Panc1 (cell line): ENCODE data around the gene CDH13. TPM values are rescaled to one million over a fixed set of nuclear protein-coding genes. Genes with fewer than 3 reads are reported as not detected.

Experiments used
- ATAC-seq: fragments of 200-7000 bp; cut with Tn5 transposase; 2 replicates; pipeline ENCODE4 v1.9.1; 2020; ENCODE audit warnings: mild to moderate bottlenecking, moderate library complexity
- BruUV-seq: library from RNA; stranded (reverse); fragments of 400-500 nt; replicated peaks from 2 replicates; lab custom pipeline; 2021; lab: Mats Ljungman, UMichigan
- CTCF ChIA-PET: fragments of 300-600 bp; sonication (Branson Sonifier 250); formaldehyde crosslinking; loops from one replicate; lab custom pipeline; 2022; ENCODE audit warnings: antibody characterized with exemption; lab: Charles Lee
- POLR2A ChIA-PET: fragments of 300-600 bp; sonication (Branson Sonifier 250); formaldehyde crosslinking; loops from one replicate; lab custom pipeline; 2022; ENCODE audit warnings: antibody characterized with exemption; lab: Charles Lee
- DNase-seq: peaks from one replicate; pipeline ENCODE4 v3.0.0-alpha.2; 2010; ENCODE audit warnings: low read depth, low spot score
- H3K27ac ChIP-seq: 2 replicates; pipeline ENCODE4 v1.5.1; 2011; ENCODE audit warnings: mild to moderate bottlenecking, low read length, inconsistent platforms
- H3K27me3 ChIP-seq: fragments of 200-500 bp; sonication (Bioruptor generic); 2 replicates; pipeline ENCODE4 v1.6.0; 2014; ENCODE audit warnings: low read length, inconsistent platforms; ENCODE audit not compliant: control insufficient read depth, insufficient read depth
- H3K36me3 ChIP-seq: fragments of 200-500 bp; sonication (Bioruptor generic); 2 replicates; pipeline ENCODE4 v1.5.1; 2014; ENCODE audit warnings: inconsistent platforms, mild to moderate bottlenecking, low read length, moderate library complexity; ENCODE audit not compliant: control insufficient read depth, insufficient read depth
- H3K4me1 ChIP-seq: 2 replicates; pipeline ENCODE4 v1.5.1; 2011; ENCODE audit warnings: inconsistent platforms, mild to moderate bottlenecking, low read length, moderate library complexity; ENCODE audit not compliant: control insufficient read depth, insufficient read depth
- H3K4me3 ChIP-seq, 2 experiments: 2 replicates each; pipeline ENCODE4 v1.5.1; 2011 to 2012; ENCODE audit warnings: low read depth in 2 of 2, low read length in 2 of 2, mild to moderate bottlenecking in 2 of 2, inconsistent platforms in 1 of 2, moderate library complexity in 1 of 2
- H3K9me3 ChIP-seq: fragments of 200-500 bp; sonication (Bioruptor generic); 2 replicates; pipeline ENCODE4 v1.5.1; 2014; ENCODE audit warnings: low read depth, mild to moderate bottlenecking, inconsistent platforms, low read length, moderate library complexity; ENCODE audit not compliant: control insufficient read depth, insufficient read depth
- POLR2AphosphoS5 ChIP-seq: IDR thresholded peaks from 2 replicates; pipeline ENCODE4 v1.6.1; 2012; ENCODE audit warnings: mild to moderate bottlenecking, low read depth, low read length, moderate library complexity
- REST ChIP-seq, 2 experiments: IDR thresholded peaks; 2 replicates each; pipeline ENCODE4 v1.6.1; 2011 to 2012; ENCODE audit warnings: low read depth in 2 of 2, control low read depth in 1 of 2, low read length in 1 of 2, mild to moderate bottlenecking in 1 of 2, moderate library complexity in 1 of 2; ENCODE audit not compliant: insufficient read depth in 1 of 2
- SIN3A ChIP-seq: IDR thresholded peaks from 2 replicates; pipeline ENCODE4 v1.6.1; 2012; ENCODE audit warnings: low read depth, mild to moderate bottlenecking, low read length, moderate library complexity, borderline replicate concordance; ENCODE audit not compliant: insufficient read depth
- TCF7L2 ChIP-seq: IDR thresholded peaks from 2 replicates; pipeline ENCODE4 v1.6.1; 2011; ENCODE audit warnings: mild to moderate bottlenecking, low read depth, low read length, inconsistent platforms
- in situ Hi-C: cut with HindIII; loops from 2 replicates; pipeline ENCODE4 v1.10.0; 2016; ENCODE audit warnings: low sequenced_read_pairs, low pct_unique_long_range_greater_than_20kb
- intact Hi-C: fragments of 100-400 bp; cut with micrococcal nuclease; formaldehyde crosslinking; loops from one replicate; pipeline ENCODE4 v1.10.0; 2022; ENCODE audit not compliant: unreplicated experiment
- total RNA-seq: library from RNA; stranded (reverse); gene quantifications from one replicate; pipeline ENCODE4 v1.2.1, GENCODE V29; 2021; ENCODE audit not compliant: unreplicated experiment
- TF ChIP-seq, protein P1 (sequence below): fragments of 450-650 bp; IDR thresholded peaks from 2 replicates; pipeline ENCODE4 v1.5.1; 2017; ENCODE audit warnings: mild to moderate bottlenecking

The CDH13 gene
- total RNA-seq, 1 experiment from 2014 or later: not detected

DNA sequence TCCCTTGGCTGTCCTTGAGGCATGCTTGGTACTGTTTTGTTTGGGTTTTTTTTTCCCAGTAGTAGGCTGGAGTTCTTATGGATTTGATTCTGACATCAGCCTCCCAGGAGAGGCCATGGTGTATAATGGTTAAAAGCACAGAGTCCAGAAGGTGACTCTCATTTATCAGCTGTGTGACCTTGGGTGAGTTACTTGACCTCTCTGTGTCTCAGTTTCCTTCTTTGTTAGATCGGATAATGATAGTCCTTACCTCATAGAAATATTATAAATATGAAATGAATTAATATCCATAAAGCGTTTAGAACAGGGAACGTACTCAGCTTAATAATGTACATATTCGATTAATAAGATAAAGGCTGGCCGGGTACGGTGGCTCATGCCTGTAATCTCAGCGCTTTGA, 810.3 kb downstream of the CDH13 start:
- ATAC-seq: no peak
- DNase-seq: no peak
- Histone ChIP-seq H3K36me3 (no peaks in the 10 kb centered on the region; the same call in 1 of the 2 replicates), H3K9me3 (no peaks in the 10 kb centered on the region), H3K27me3 (no peaks in the 10 kb centered on the region; the same call in 1 of the 2 replicates), H3K27ac (no peak overlapping the region), H3K4me3 (no peak overlapping the region), H3K4me1 (no peaks in the 10 kb centered on the region)
- TF ChIP-seq, protein P1, sequence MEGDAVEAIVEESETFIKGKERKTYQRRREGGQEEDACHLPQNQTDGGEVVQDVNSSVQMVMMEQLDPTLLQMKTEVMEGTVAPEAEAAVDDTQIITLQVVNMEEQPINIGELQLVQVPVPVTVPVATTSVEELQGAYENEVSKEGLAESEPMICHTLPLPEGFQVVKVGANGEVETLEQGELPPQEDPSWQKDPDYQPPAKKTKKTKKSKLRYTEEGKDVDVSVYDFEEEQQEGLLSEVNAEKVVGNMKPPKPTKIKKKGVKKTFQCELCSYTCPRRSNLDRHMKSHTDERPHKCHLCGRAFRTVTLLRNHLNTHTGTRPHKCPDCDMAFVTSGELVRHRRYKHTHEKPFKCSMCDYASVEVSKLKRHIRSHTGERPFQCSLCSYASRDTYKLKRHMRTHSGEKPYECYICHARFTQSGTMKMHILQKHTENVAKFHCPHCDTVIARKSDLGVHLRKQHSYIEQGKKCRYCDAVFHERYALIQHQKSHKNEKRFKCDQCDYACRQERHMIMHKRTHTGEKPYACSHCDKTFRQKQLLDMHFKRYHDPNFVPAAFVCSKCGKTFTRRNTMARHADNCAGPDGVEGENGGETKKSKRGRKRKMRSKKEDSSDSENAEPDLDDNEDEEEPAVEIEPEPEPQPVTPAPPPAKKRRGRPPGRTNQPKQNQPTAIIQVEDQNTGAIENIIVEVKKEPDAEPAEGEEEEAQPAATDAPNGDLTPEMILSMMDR: no peak
- TF ChIP-seq REST (IDR thresholded peaks at IDR 0.05; ENCODE audit: insufficient read depth in 1 of 2, low read depth in 2 of 2, low read length in 1 of 2) (no peak), POLR2AphosphoS5 (no peak), TCF7L2 (no peak), SIN3A (no peak)
- in situ Hi-C loops (no loop called here), intact Hi-C loops (no loop called here)
- POLR2A ChIA-PET: no interaction called here
- CTCF ChIA-PET: no interaction called here
- no TSS peak for BruUV-seq

DNA sequence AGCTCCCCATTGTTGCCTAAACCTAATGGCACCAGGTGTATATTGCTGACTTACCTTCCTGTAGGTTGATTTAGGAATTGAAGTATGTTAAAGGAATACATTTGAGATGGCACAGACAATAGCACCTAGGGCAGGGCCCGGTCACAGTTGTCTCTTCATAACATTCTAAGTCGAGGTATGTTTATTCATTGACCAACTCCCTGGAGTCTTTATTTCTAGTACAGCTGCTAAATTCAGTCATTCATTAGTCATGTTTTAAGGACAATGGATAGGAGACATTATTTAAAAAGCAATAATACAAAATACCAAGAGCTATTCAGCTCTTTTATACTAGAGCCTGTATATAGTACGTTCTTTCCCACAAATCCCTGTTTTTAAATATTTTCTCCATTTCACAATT, 811.6 kb downstream of the CDH13 start:
- no peak overlapping the region for H3K27ac ChIP-seq
- intact Hi-C loops: no loop called here
- no peaks in the 10 kb centered on the region for H3K9me3 ChIP-seq
- DNase-seq (no peak), ATAC-seq (no peak)
- no peaks in the 10 kb centered on the region; the same call in 1 of the 2 replicates for H3K27me3 ChIP-seq
- no peaks in the 10 kb centered on the region; the same call in 1 of the 2 replicates for H3K36me3 ChIP-seq
- no peak for TF ChIP-seq REST (IDR thresholded peaks at IDR 0.05; ENCODE audit: insufficient read depth in 1 of 2, low read depth in 2 of 2, low read length in 1 of 2)
- TF ChIP-seq, protein P1: no peak
- no peak for TF ChIP-seq SIN3A
- no peak for TF ChIP-seq TCF7L2
- no peak for TF ChIP-seq POLR2AphosphoS5
- ChIA-PET CTCF (no interaction called here), POLR2A (no interaction called here)
- no TSS peak for BruUV-seq
- in situ Hi-C loops: no loop called here
- no peaks in the 10 kb centered on the region for H3K4me1 ChIP-seq
- no peak overlapping the region for H3K4me3 ChIP-seq
